ENCODE data around the gene TTC28. TPM values are rescaled to one million over a fixed set of nuclear protein-coding genes. Genes with fewer than 3 reads are reported as not detected.
"Not testable (repeated sequence)": the region's sequence is repeated elsewhere in the genome, so short reads cannot be mapped to it uniquely, and the experiment has no call there.

The TTC28 gene
- total RNA-seq, 1 experiment from 2014 or later = 11.2 TPM

GRCh38 chr22:28669387-28669786 lies 10.3 kb downstream of the TTC28 start:
- Histone ChIP-seq H3K27me3 (ENCODE audit: low read length) (no peaks in the 10 kb centered on the region), H3K9ac (ENCODE audit: low read length) (no peak overlapping the region), H4K20me1 (ENCODE audit: insufficient read depth, low read depth, low read length) (no peaks in the 10 kb centered on the region), H3K9me2 (replicated peaks; ENCODE audit: insufficient read depth, low read length) (no peaks in the 10 kb centered on the region), H3K27ac (ENCODE audit: low read length) (no peak overlapping the region), H3K4me2 (ENCODE audit: low read depth, low read length, poor library complexity, severe bottlenecking) (no peak overlapping the region), H3K36me3 (ENCODE audit: insufficient read depth, low read length) (no peaks in the 10 kb centered on the region), H2AFZ (ENCODE audit: low read length) (no peak overlapping the region), H3K4me3 (ENCODE audit: low read length) (no peak overlapping the region), H3K9me3 (ENCODE audit: low read length) (no peaks in the 10 kb centered on the region; the same call in 1 of the 2 replicates), H3K79me2 (ENCODE audit: low read length) (no peaks in the 10 kb centered on the region), H3K4me1 (ENCODE audit: low read length) (peaks cover 4% of the 10 kb centered on the region; the same call in 1 of the 2 replicates)
- DNase-seq = no peak

- H2AFZ ChIP-seq (ENCODE audit: low read length); H3K9me3 ChIP-seq (ENCODE audit: low read length); H3K79me2 ChIP-seq (ENCODE audit: low read length); H4K20me1 ChIP-seq (ENCODE audit: insufficient read depth, low read depth, low read length); H3K4me1 ChIP-seq (ENCODE audit: low read length); H3K4me2 ChIP-seq (ENCODE audit: low read depth, low read length, poor library complexity, severe bottlenecking); H3K27me3 ChIP-seq (ENCODE audit: low read length); H3K9ac ChIP-seq (ENCODE audit: low read length); H3K4me3 ChIP-seq (ENCODE audit: low read length); H3K27ac ChIP-seq (ENCODE audit: low read length); H3K9me2 ChIP-seq (replicated peaks; ENCODE audit: insufficient read depth, low read length); H3K36me3 ChIP-seq (ENCODE audit: insufficient read depth, low read length); DNase-seq: not testable (repeated sequence)
Observed at GRCh38 chr22:28663569-28663942, 16.1 kb downstream of the TTC28 start.

GRCh38 chr22:28658448-28658847 lies 21.2 kb downstream of the TTC28 start:
- no peaks in the 10 kb centered on the region for H3K9me2 ChIP-seq (replicated peaks; ENCODE audit: insufficient read depth, low read length)
- no peaks in the 10 kb centered on the region for H3K36me3 ChIP-seq (ENCODE audit: insufficient read depth, low read length)
- H3K4me3 ChIP-seq (ENCODE audit: low read length) = no peak overlapping the region
- no peaks in the 10 kb centered on the region for H3K9me3 ChIP-seq (ENCODE audit: low read length)
- no peak overlapping the region for H2AFZ ChIP-seq (ENCODE audit: low read length)
- H3K79me2 ChIP-seq (ENCODE audit: low read length) = no peaks in the 10 kb centered on the region
- H3K4me2 ChIP-seq (ENCODE audit: low read depth, low read length, poor library complexity, severe bottlenecking) = no peak overlapping the region
- H3K27ac ChIP-seq (ENCODE audit: low read length) = no peak overlapping the region
- no peaks in the 10 kb centered on the region for H4K20me1 ChIP-seq (ENCODE audit: insufficient read depth, low read depth, low read length)
- H3K4me1 ChIP-seq (ENCODE audit: low read length) = no peaks in the 10 kb centered on the region
- no peaks in the 10 kb centered on the region for H3K27me3 ChIP-seq (ENCODE audit: low read length)
- H3K9ac ChIP-seq (ENCODE audit: low read length) = no peak overlapping the region
- DNase-seq = no peak

- no peak overlapping the region for H3K9ac ChIP-seq (ENCODE audit: low read length)
- DNase-seq = no peak
- no peak overlapping the region for H3K4me2 ChIP-seq (ENCODE audit: low read depth, low read length, poor library complexity, severe bottlenecking)
- H2AFZ ChIP-seq (ENCODE audit: low read length) = no peak overlapping the region
- H3K36me3 ChIP-seq (ENCODE audit: insufficient read depth, low read length) = no peaks in the 10 kb centered on the region
- H3K79me2 ChIP-seq (ENCODE audit: low read length) = no peaks in the 10 kb centered on the region
- no peak overlapping the region for H3K27ac ChIP-seq (ENCODE audit: low read length)
- no peaks in the 10 kb centered on the region for H3K27me3 ChIP-seq (ENCODE audit: low read length)
- H3K9me2 ChIP-seq (replicated peaks; ENCODE audit: insufficient read depth, low read length) = no peaks in the 10 kb centered on the region
- no peaks in the 10 kb centered on the region for H4K20me1 ChIP-seq (ENCODE audit: insufficient read depth, low read depth, low read length)
- no peaks in the 10 kb centered on the region for H3K4me1 ChIP-seq (ENCODE audit: low read length)
- no peaks in the 10 kb centered on the region for H3K9me3 ChIP-seq (ENCODE audit: low read length)
- no peak overlapping the region for H3K4me3 ChIP-seq (ENCODE audit: low read length)
Observed at GRCh38 chr22:28656181-28656580, 23.5 kb downstream of the TTC28 start.

- H3K27ac ChIP-seq (ENCODE audit: low read length) = no peak overlapping the region
Observed at GRCh38 chr22:28650463-28650862, 29.2 kb downstream of the TTC28 start.

GRCh38 chr22:28648792-28649191 lies 30.8 kb downstream of the TTC28 start:
- Histone ChIP-seq H3K79me2 (ENCODE audit: low read length) (no peaks in the 10 kb centered on the region), H3K27me3 (ENCODE audit: low read length) (no peaks in the 10 kb centered on the region), H2AFZ (ENCODE audit: low read length) (no peak overlapping the region), H3K9ac (ENCODE audit: low read length) (no peak overlapping the region), H3K36me3 (ENCODE audit: insufficient read depth, low read length) (no peaks in the 10 kb centered on the region), H3K4me2 (ENCODE audit: low read depth, low read length, poor library complexity, severe bottlenecking) (no peak overlapping the region), H3K4me3 (ENCODE audit: low read length) (no peak overlapping the region), H3K9me2 (replicated peaks; ENCODE audit: insufficient read depth, low read length) (no peaks in the 10 kb centered on the region), H4K20me1 (ENCODE audit: insufficient read depth, low read depth, low read length) (0 out of 2 replicates have a peak, but pooled peaks cover 7% of the 10 kb centered on the region), H3K4me1 (ENCODE audit: low read length) (no peaks in the 10 kb centered on the region), H3K9me3 (ENCODE audit: low read length) (no peaks in the 10 kb centered on the region), H3K27ac (ENCODE audit: low read length) (no peak overlapping the region)
- DNase-seq = no peak

More at GRCh38 chr22:28650463-28650862, 29.2 kb downstream of the TTC28 start:
- H3K79me2 ChIP-seq (ENCODE audit: low read length) = no peaks in the 10 kb centered on the region
- H3K4me2 ChIP-seq (ENCODE audit: low read depth, low read length, poor library complexity, severe bottlenecking) = no peak overlapping the region
- H3K9me2 ChIP-seq (replicated peaks; ENCODE audit: insufficient read depth, low read length) = no peaks in the 10 kb centered on the region
- no peaks in the 10 kb centered on the region for H3K27me3 ChIP-seq (ENCODE audit: low read length)
- H3K4me1 ChIP-seq (ENCODE audit: low read length) = no peaks in the 10 kb centered on the region
- no peak overlapping the region for H3K9ac ChIP-seq (ENCODE audit: low read length)
- H3K4me3 ChIP-seq (ENCODE audit: low read length) = no peak overlapping the region
- no peak overlapping the region for H2AFZ ChIP-seq (ENCODE audit: low read length)
- H3K36me3 ChIP-seq (ENCODE audit: insufficient read depth, low read length) = no peaks in the 10 kb centered on the region
- H3K9me3 ChIP-seq (ENCODE audit: low read length) = no peaks in the 10 kb centered on the region
- 0 out of 2 replicates have a peak, but pooled peaks cover 7% of the 10 kb centered on the region for H4K20me1 ChIP-seq (ENCODE audit: insufficient read depth, low read depth, low read length)
- no peak for DNase-seq

GRCh38 chr22:28647216-28647615 lies 32.4 kb downstream of the TTC28 start:
- H3K27ac ChIP-seq (ENCODE audit: low read length) = no peak overlapping the region

GRCh38 chr22:28639321-28639720 lies 40.3 kb downstream of the TTC28 start:
- Histone ChIP-seq H3K4me2 (ENCODE audit: low read depth, low read length, poor library complexity, severe bottlenecking) (no peak overlapping the region), H4K20me1 (ENCODE audit: insufficient read depth, low read depth, low read length) (peaks cover 11% of the 10 kb centered on the region; the same call in 1 of the 2 replicates), H3K4me1 (ENCODE audit: low read length) (no peaks in the 10 kb centered on the region), H3K27ac (ENCODE audit: low read length) (no peak overlapping the region), H3K4me3 (ENCODE audit: low read length) (no peak overlapping the region), H3K9me3 (ENCODE audit: low read length) (no peaks in the 10 kb centered on the region), H3K36me3 (ENCODE audit: insufficient read depth, low read length) (no peaks in the 10 kb centered on the region), H3K79me2 (ENCODE audit: low read length) (no peaks in the 10 kb centered on the region), H3K27me3 (ENCODE audit: low read length) (no peaks in the 10 kb centered on the region), H2AFZ (ENCODE audit: low read length) (no peak overlapping the region), H3K9me2 (replicated peaks; ENCODE audit: insufficient read depth, low read length) (no peaks in the 10 kb centered on the region), H3K9ac (ENCODE audit: low read length) (no peak overlapping the region)
- no peak for DNase-seq

More at GRCh38 chr22:28647216-28647615, 32.4 kb downstream of the TTC28 start:
- H3K4me1 ChIP-seq (ENCODE audit: low read length) = no peaks in the 10 kb centered on the region
- no peak overlapping the region for H2AFZ ChIP-seq (ENCODE audit: low read length)
- no peaks in the 10 kb centered on the region for H3K36me3 ChIP-seq (ENCODE audit: insufficient read depth, low read length)
- no peaks in the 10 kb centered on the region for H3K79me2 ChIP-seq (ENCODE audit: low read length)
- no peak overlapping the region for H3K4me3 ChIP-seq (ENCODE audit: low read length)
- H3K9ac ChIP-seq (ENCODE audit: low read length) = no peak overlapping the region
- H4K20me1 ChIP-seq (ENCODE audit: insufficient read depth, low read depth, low read length) = 0 out of 2 replicates have a peak, but pooled peaks cover 7% of the 10 kb centered on the region
- no peak for DNase-seq
- H3K9me2 ChIP-seq (replicated peaks; ENCODE audit: insufficient read depth, low read length) = no peaks in the 10 kb centered on the region
- no peaks in the 10 kb centered on the region for H3K27me3 ChIP-seq (ENCODE audit: low read length)
- H3K9me3 ChIP-seq (ENCODE audit: low read length) = no peaks in the 10 kb centered on the region
- no peak overlapping the region for H3K4me2 ChIP-seq (ENCODE audit: low read depth, low read length, poor library complexity, severe bottlenecking)

GRCh38 chr22:28637225-28637624 lies 42.4 kb downstream of the TTC28 start:
- no peaks in the 10 kb centered on the region for H3K79me2 ChIP-seq (ENCODE audit: low read length)
- H3K36me3 ChIP-seq (ENCODE audit: insufficient read depth, low read length) = no peaks in the 10 kb centered on the region

More at GRCh38 chr22:28637225-28637624, 42.4 kb downstream of the TTC28 start:
- Histone ChIP-seq H3K27me3 (ENCODE audit: low read length) (no peaks in the 10 kb centered on the region), H3K4me3 (ENCODE audit: low read length) (no peak overlapping the region), H3K9ac (ENCODE audit: low read length) (no peak overlapping the region), H3K9me2 (replicated peaks; ENCODE audit: insufficient read depth, low read length) (no peaks in the 10 kb centered on the region), H3K9me3 (ENCODE audit: low read length) (no peaks in the 10 kb centered on the region), H3K27ac (ENCODE audit: low read length) (no peak overlapping the region), H4K20me1 (ENCODE audit: insufficient read depth, low read depth, low read length) (peaks cover 11% of the 10 kb centered on the region; the same call in 1 of the 2 replicates), H2AFZ (ENCODE audit: low read length) (no peak overlapping the region), H3K4me2 (ENCODE audit: low read depth, low read length, poor library complexity, severe bottlenecking) (no peak overlapping the region), H3K4me1 (ENCODE audit: low read length) (no peaks in the 10 kb centered on the region)
- no peak for DNase-seq
